Suprapubic skin (tissue), 4 donors: Measurements from ENCODE around the gene RMND5B. TPM values are rescaled to one million over a fixed set of nuclear protein-coding genes. Genes with fewer than 3 reads are reported as not detected.
A peak's percentile ranks its signal among the peaks of the same experiment; 100 is the strongest.

Experiments
- DNase-seq, 2 donors: peaks; one replicate each; pipeline ENCODE4 v3.0.0-alpha.2; 2019; ENCODE audit warnings: low spot score in 2 of 2
- H3K27ac ChIP-seq: fragments of 200-600 bp; sonication (generic); one replicate; pipeline ENCODE4 v1.5.1; 2019
- H3K27me3 ChIP-seq: fragments of 200-600 bp; sonication (generic); one replicate; pipeline ENCODE4 v1.5.1; 2019
- H3K36me3 ChIP-seq: fragments of 200-600 bp; sonication (generic); one replicate; pipeline ENCODE4 v1.5.1; 2019
- H3K4me1 ChIP-seq: fragments of 200-600 bp; sonication (generic); one replicate; pipeline ENCODE4 v1.5.1; 2019
- H3K4me3 ChIP-seq: fragments of 200-600 bp; sonication (generic); one replicate; pipeline ENCODE4 v1.5.1; 2019; ENCODE audit warnings: mild to moderate bottlenecking
- H3K9me3 ChIP-seq: fragments of 200-600 bp; sonication (generic); one replicate; pipeline ENCODE4 v1.5.1; 2019
- CTCF ChIP-seq, 2 donors: fragments of 200-600 bp in 1 of 2; fragments of 450-650 bp in 1 of 2; sonication (generic) in 1 of 2; IDR thresholded peaks; one replicate each; pipeline ENCODE4 v1.5.1; 2016 to 2019; ENCODE audit warnings: antibody characterized with exemption in 2 of 2, mild to moderate bottlenecking in 1 of 2, moderate library complexity in 1 of 2
- EP300 ChIP-seq: sonication (generic); formaldehyde crosslinking; IDR thresholded peaks from one replicate; pipeline ENCODE4 v1.6.1; 2017; ENCODE audit warnings: antibody characterized with exemption
- POLR2A ChIP-seq, 2 donors: fragments of 450-650 bp; IDR thresholded peaks; one replicate each; pipeline ENCODE4 v1.6.1; 2017; ENCODE audit warnings: antibody characterized with exemption in 2 of 2, mild to moderate bottlenecking in 2 of 2, moderate library complexity in 2 of 2
- POLR2AphosphoS5 ChIP-seq, 3 donors: sonication (generic); formaldehyde crosslinking; IDR thresholded peaks; one replicate each; pipeline ENCODE4 v1.6.1; 2017; ENCODE audit warnings: antibody characterized with exemption in 3 of 3
- WGBS: methylation state at CpG from one replicate; pipeline ENCODE4 v1.1.5; 2018; 5-methylcytosine and 5-hydroxymethylcytosine counted together
- total RNA-seq, 4 donors: library from RNA; depleted of rRNA; stranded (reverse); fragments of >200 nt; gene quantifications; one replicate each; pipeline ENCODE4 v1.1.0, GENCODE V29; 2016

The RMND5B gene
- total RNA-seq, 4 donors from 2014 or later: 38.6 to 60.6 (median 42.9) TPM

- TF ChIP-seq POLR2A (IDR thresholded peaks at IDR 0.05) (no peak), CTCF (IDR thresholded peaks at IDR 0.05) (no peak), EP300 (no peak), POLR2AphosphoS5 (IDR thresholded peaks at IDR 0.05) (no peak)
- DNase-seq: no peak
- Histone ChIP-seq H3K27me3 (no peaks in the 10 kb centered on the region), H3K36me3 (no peaks in the 10 kb centered on the region), H3K27ac (no peak overlapping the region), H3K4me3 (no peak overlapping the region), H3K4me1 (peaks cover 27% of the 10 kb centered on the region), H3K9me3 (no peaks in the 10 kb centered on the region)
- whole genome bisulfite sequencing: 50% methylated on average over 4 of the region's 4 CpGs
Measured at GRCh38 chr5:178106086-178106485, 24.7 kb upstream of the RMND5B start.

DNA sequence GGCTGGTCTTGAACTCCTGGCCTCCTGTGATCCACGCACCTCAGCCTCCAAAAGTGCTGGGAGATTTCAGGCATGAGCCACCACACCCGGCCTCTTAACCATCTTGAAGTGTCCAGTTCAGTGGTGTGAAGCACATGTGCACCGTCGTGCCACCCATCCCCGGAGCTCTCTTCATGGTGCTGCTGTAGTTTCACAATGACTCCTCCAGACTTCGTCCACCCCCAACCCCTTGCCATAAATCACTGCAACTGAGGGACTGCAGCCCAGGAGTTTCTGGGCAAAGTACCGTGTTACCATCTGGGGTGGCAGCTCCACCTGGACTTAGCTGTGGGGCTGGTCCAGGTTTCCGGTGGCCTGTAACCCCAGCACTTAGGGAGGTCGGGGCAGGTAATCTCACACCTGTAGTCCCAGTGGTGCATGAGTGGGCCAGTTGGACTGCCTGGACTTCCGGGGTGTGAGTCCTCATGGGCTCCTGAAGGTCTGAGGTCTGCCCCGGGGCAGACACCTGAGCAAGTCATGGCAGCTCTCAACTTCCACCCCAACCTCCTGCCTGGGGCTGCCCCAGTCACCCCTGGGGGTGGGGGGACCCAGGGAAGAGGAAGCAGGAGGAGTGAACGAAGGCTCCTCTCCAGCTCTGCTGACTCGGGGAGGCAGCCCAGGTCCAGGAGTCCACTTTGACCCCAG, 24.1 kb upstream of the RMND5B start:
- TF ChIP-seq POLR2A (IDR thresholded peaks at IDR 0.05) (no peak), POLR2AphosphoS5 (IDR thresholded peaks at IDR 0.05) (no peak), EP300 (no peak), CTCF (IDR thresholded peaks at IDR 0.05) (no peak)
- Histone ChIP-seq H3K9me3 (no peaks in the 10 kb centered on the region), H3K4me3 (no peak overlapping the region), H3K4me1 (peaks cover 27% of the 10 kb centered on the region), H3K27me3 (no peaks in the 10 kb centered on the region), H3K36me3 (no peaks in the 10 kb centered on the region), H3K27ac (no peak overlapping the region)
- DNase-seq: no peak
- 56% methylated on average over 6 of the region's 13 CpGs for WGBS

DNA sequence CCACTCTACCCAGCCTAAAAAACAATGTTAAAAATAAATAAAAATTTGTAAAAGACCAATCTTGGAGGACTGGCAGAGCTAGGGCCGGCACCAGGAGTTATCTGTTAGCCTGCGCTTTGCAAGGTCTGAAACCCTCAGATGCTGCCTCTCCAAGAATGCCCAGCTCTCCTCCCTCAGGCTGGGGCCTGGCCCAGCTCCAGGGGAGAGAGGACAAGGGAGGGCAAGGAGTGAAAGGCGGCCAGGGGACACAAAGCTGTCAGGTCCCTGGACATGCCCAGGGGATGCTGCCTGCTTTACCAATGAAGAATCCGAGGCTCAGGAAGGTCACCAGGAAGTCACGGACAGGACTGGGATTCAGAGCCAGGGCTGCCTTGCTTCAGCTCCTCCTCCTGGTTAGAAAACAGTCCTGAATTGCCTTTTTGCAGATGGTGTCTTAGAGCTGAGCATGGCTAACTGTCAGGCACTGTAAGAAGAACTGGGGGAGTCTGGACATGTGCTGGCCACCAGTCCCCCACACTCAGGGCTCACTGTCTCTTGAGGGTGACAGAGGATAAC, 23.0 kb upstream of the RMND5B start:
- Histone ChIP-seq H3K4me3 (no peak overlapping the region), H3K27me3 (no peaks in the 10 kb centered on the region), H3K36me3 (no peaks in the 10 kb centered on the region), H3K9me3 (no peaks in the 10 kb centered on the region), H3K4me1 (peaks cover 30% of the 10 kb centered on the region), H3K27ac (no peak overlapping the region)
- WGBS: 49% methylated on average over 4 of the region's 5 CpGs
- DNase-seq: no peak
- TF ChIP-seq POLR2AphosphoS5 (IDR thresholded peaks at IDR 0.05) (no peak), EP300 (no peak), POLR2A (IDR thresholded peaks at IDR 0.05) (no peak), CTCF (IDR thresholded peaks at IDR 0.05) (no peak)

- no peak for TF ChIP-seq POLR2A (IDR thresholded peaks at IDR 0.05)
- TF ChIP-seq CTCF (IDR thresholded peaks at IDR 0.05): no peak
- no peak for TF ChIP-seq EP300
- TF ChIP-seq POLR2AphosphoS5 (IDR thresholded peaks at IDR 0.05): no peak
- Histone ChIP-seq H3K4me1 (peaks cover 35% of the 10 kb centered on the region), H3K27me3 (peaks cover 5% of the 10 kb centered on the region), H3K4me3 (no peak overlapping the region), H3K9me3 (no peaks in the 10 kb centered on the region), H3K36me3 (no peaks in the 10 kb centered on the region), H3K27ac (peak overlapping the region; percentile 56)
- WGBS: 57% methylated on average over 7 of the region's 7 CpGs
- DNase-seq: no peak
Measured at GRCh38 chr5:178108446-178108845, 22.4 kb upstream of the RMND5B start.

GRCh38 chr5:178108966-178109365, 21.8 kb upstream of the RMND5B start:
- Histone ChIP-seq H3K4me3 (no peak overlapping the region), H3K36me3 (no peaks in the 10 kb centered on the region), H3K27me3 (peaks cover 10% of the 10 kb centered on the region), H3K4me1 (peaks cover 41% of the 10 kb centered on the region), H3K27ac (peak overlapping the region; percentile 56), H3K9me3 (no peaks in the 10 kb centered on the region)
- no peak for DNase-seq
- TF ChIP-seq EP300 (no peak), CTCF (IDR thresholded peaks at IDR 0.05) (no peak), POLR2AphosphoS5 (IDR thresholded peaks at IDR 0.05) (no peak), POLR2A (IDR thresholded peaks at IDR 0.05) (no peak)
